GM13976 (cell line): ENCODE measurements around the gene TIPARP.

Experiments
- DNase-seq: peaks from one replicate; pipeline ENCODE4 v3.0.0; 2012; ENCODE audit warnings: low spot score
- CTCF ChIP-seq: IDR thresholded peaks from 2 replicates; pipeline ENCODE4 v1.5.1; 2012; ENCODE audit warnings: borderline replicate concordance, mild to moderate bottlenecking; ENCODE audit not compliant: insufficient read depth; ENCODE audit errors: extremely low read depth, missing control alignments, control extremely low read depth
- in situ Hi-C: fragments of 300-500 bp; cut with MboI; formaldehyde crosslinking; loops from one replicate; pipeline ENCODE4 v1.12.0; 2022; ENCODE audit warnings: low sequenced_read_pairs, mixed read lengths, inconsistent platforms; ENCODE audit not compliant: unreplicated experiment

TIPARP gene

GRCh38 chr3:156687023-156687422, 12.6 kb downstream of the TIPARP start:
- TF ChIP-seq CTCF = no peak
- DNase-seq = no peak
- in situ Hi-C loops = loop anchor here (10.0 kb wide), 1 partner anchor 128 kb away; no protein-coding TSS in a partner anchor

- no peak for DNase-seq
- in situ Hi-C loops = loop anchor here (10.0 kb wide), 1 partner anchor 126 kb away; no protein-coding TSS in a partner anchor
- TF ChIP-seq CTCF = no peak
Measured at GRCh38 chr3:156688632-156689452, 14.5 kb downstream of the TIPARP start.

- no peak for TF ChIP-seq CTCF
- DNase-seq = no peak
- in situ Hi-C loops = loop anchor here (10.0 kb wide), 1 partner anchor 125 kb away; no protein-coding TSS in a partner anchor
Measured at GRCh38 chr3:156689608-156690007, 15.2 kb downstream of the TIPARP start.

- TF ChIP-seq CTCF = no peak
- in situ Hi-C loops = no loop called here
- no peak for DNase-seq
Measured at GRCh38 chr3:156691920-156692319, 17.5 kb downstream of the TIPARP start.

GRCh38 chr3:156693166-156693565, 18.8 kb downstream of the TIPARP start:
- no peak for TF ChIP-seq CTCF
- DNase-seq = no peak
- in situ Hi-C loops = no loop called here

GRCh38 chr3:156694536-156694935, 20.1 kb downstream of the TIPARP start:
- DNase-seq = no peak
- in situ Hi-C loops = no loop called here
- TF ChIP-seq CTCF = no peak
